Activated CD8-positive, alpha-beta memory T cell treated with anti-CD3 and anti-CD28 coated beads for 24 hours (primary cell): Measurements from ENCODE around the gene ZRANB3.
"Not testable (repeated sequence)": the region's sequence is repeated elsewhere in the genome, so short reads cannot be mapped to it uniquely, and the experiment has no call there.

ENCODE experiments used
- DNase-seq: peaks from one replicate; pipeline ENCODE4 v3.0.0-alpha.2; 2020

ZRANB3 gene

GRCh38 chr2:135320465-135321355 is 210.3 kb downstream of the ZRANB3 start:
- no peak for DNase-seq

- DNase-seq: no peak
Measured at GRCh38 chr2:135318808-135319207, 212.2 kb downstream of the ZRANB3 start.

- DNase-seq: no peak
Measured at GRCh38 chr2:135317375-135317774, 213.6 kb downstream of the ZRANB3 start.

GRCh38 chr2:135311962-135312361 is 219.1 kb downstream of the ZRANB3 start:
- no peak for DNase-seq

GRCh38 chr2:135311268-135311667 is 219.8 kb downstream of the ZRANB3 start:
- DNase-seq: no peak

GRCh38 chr2:135304694-135305093 is 226.3 kb downstream of the ZRANB3 start:
- DNase-seq: no peak

- DNase-seq: no peak
Measured at GRCh38 chr2:135299658-135300244, 231.3 kb downstream of the ZRANB3 start.

GRCh38 chr2:135299165-135299564 is 231.9 kb downstream of the ZRANB3 start:
- no peak for DNase-seq

- not testable (repeated sequence) for DNase-seq
Measured at GRCh38 chr2:135287121-135287520, 243.9 kb downstream of the ZRANB3 start.

- DNase-seq: no peak
Measured at GRCh38 chr2:135285391-135285790, 245.6 kb downstream of the ZRANB3 start.

GRCh38 chr2:135281379-135281778 is 249.6 kb downstream of the ZRANB3 start:
- no peak for DNase-seq

- DNase-seq: no peak
Measured at GRCh38 chr2:135279209-135279608, 251.8 kb downstream of the ZRANB3 start.

- no peak for DNase-seq
Measured at GRCh38 chr2:135276525-135276924, 254.5 kb downstream of the ZRANB3 start.

- no peak for DNase-seq
Measured at GRCh38 chr2:135271006-135271405, 260.0 kb downstream of the ZRANB3 start.

- no peak for DNase-seq
Measured at GRCh38 chr2:135265960-135266490, 265.0 kb downstream of the ZRANB3 start.

GRCh38 chr2:135259123-135259522 is 271.9 kb downstream of the ZRANB3 start:
- no peak for DNase-seq

- DNase-seq: no peak
Measured at GRCh38 chr2:135258193-135258592, 272.8 kb downstream of the ZRANB3 start.

- DNase-seq: no peak
Measured at GRCh38 chr2:135257383-135258090, 273.5 kb downstream of the ZRANB3 start.

- no peak for DNase-seq
Measured at GRCh38 chr2:135256531-135257260, 274.3 kb downstream of the ZRANB3 start.

GRCh38 chr2:135255208-135255607 is 275.8 kb downstream of the ZRANB3 start:
- DNase-seq: no peak

GRCh38 chr2:135252805-135253458 is 278.1 kb downstream of the ZRANB3 start:
- no peak for DNase-seq

- no peak for DNase-seq
Measured at GRCh38 chr2:135248611-135249010, 282.4 kb downstream of the ZRANB3 start.
